22Rv1 (cell line): Measurements from ENCODE around the gene SEC16A.
A peak's percentile ranks its signal among the peaks of the same experiment; 100 is the strongest.

Experiments
- H3K27ac ChIP-seq: fragments of 450-650 bp; 2 replicates; pipeline ENCODE4 v1.5.1; 2017
- CTCF ChIP-seq: fragments of 450-650 bp; IDR thresholded peaks from 2 replicates; pipeline ENCODE4 v1.5.1; 2017; ENCODE audit warnings: mild to moderate bottlenecking
- ZFX ChIP-seq: fragments of 450-650 bp; IDR thresholded peaks from 2 replicates; pipeline ENCODE4 v1.6.1; 2017; ENCODE audit warnings: antibody characterized with exemption, borderline replicate concordance

Gene SEC16A

GRCh38 chr9:136443687-136444086 lies 39.2 kb downstream of the SEC16A start:
- H3K27ac ChIP-seq = no peak overlapping the region
- TF ChIP-seq ZFX = no peak
- TF ChIP-seq CTCF = no peak

- TF ChIP-seq ZFX (no peak), CTCF (no peak)
- H3K27ac ChIP-seq = no peak overlapping the region
Observed at GRCh38 chr9:136443087-136443486, 39.8 kb downstream of the SEC16A start.

GRCh38 chr9:136442265-136442664 lies 40.6 kb downstream of the SEC16A start:
- H3K27ac ChIP-seq = no peak overlapping the region
- no peak for TF ChIP-seq CTCF
- TF ChIP-seq ZFX = no peak

GRCh38 chr9:136441681-136442245 lies 41.1 kb downstream of the SEC16A start:
- TF ChIP-seq ZFX = no peak
- TF ChIP-seq CTCF = no peak
- no peak overlapping the region for H3K27ac ChIP-seq

GRCh38 chr9:136441191-136441680 lies 41.6 kb downstream of the SEC16A start:
- no peak for TF ChIP-seq CTCF
- no peak for TF ChIP-seq ZFX
- H3K27ac ChIP-seq = peak overlapping the region; percentile 70

GRCh38 chr9:136439481-136440408 lies 43.1 kb downstream of the SEC16A start, which contains the start of gene INPP5E:
Gene INPP5E, minus strand, starts transcription at chr9:136439845. Its CDS starts 426 bp downstream, at chr9:136439419.
- TF ChIP-seq CTCF (peak; percentile 98), ZFX (no peak)
- H3K27ac ChIP-seq = peak within 1 kb of the TSS; percentile 70
